Common myeloid progenitor, CD34-positive (primary cell): Measurements from ENCODE around the gene GALNT9.

Experiments
- CTCF ChIA-PET: fragments of 350-600 bp; sonication (Branson Sonifier 250); formaldehyde crosslinking; loops from one replicate; lab custom pipeline; 2021; ENCODE audit warnings: antibody characterized with exemption; lab: Charles Lee
- POLR2A ChIA-PET: fragments of 350-600 bp; sonication (Branson Sonifier 250); formaldehyde crosslinking; loops from one replicate; lab custom pipeline; 2021; ENCODE audit warnings: antibody characterized with exemption; lab: Charles Lee
- DNase-seq, 3 donors: peaks; one replicate each; pipeline versions ENCODE4 v3.0.0 to v3.0.0-alpha.2; 2013
- H3K27ac ChIP-seq, 2 experiments: 1 replicate in 1 of 2; 2 replicates in 1 of 2; pipeline ENCODE4 v1.7.0; 2013; ENCODE audit warnings: inconsistent platforms in 2 of 2, low read length in 2 of 2, mild to moderate bottlenecking in 2 of 2, low read depth in 1 of 2, moderate library complexity in 1 of 2; ENCODE audit not compliant: severe bottlenecking in 2 of 2, insufficient read depth in 1 of 2, poor library complexity in 1 of 2
- H3K27me3 ChIP-seq, 5 experiments: replicated peaks in 2 of 5; 1 replicate in 3 of 5; 2 replicates in 2 of 5; pipeline versions ENCODE4 v1.6.1 to v1.7.0; 2013; ENCODE audit warnings: low read length in 4 of 5, mild to moderate bottlenecking in 2 of 5, moderate library complexity in 2 of 5, inconsistent platforms in 1 of 5; ENCODE audit not compliant: insufficient read depth in 5 of 5, control insufficient read depth in 4 of 5
- H3K36me3 ChIP-seq, 4 experiments: 1 replicate in 2 of 4; 2 replicates in 2 of 4; pipeline versions ENCODE4 v1.6.1 to v1.7.0; 2013; ENCODE audit warnings: low read length in 3 of 4, control low read depth in 1 of 4, mild to moderate bottlenecking in 1 of 4; ENCODE audit not compliant: control insufficient read depth in 4 of 4, insufficient read depth in 4 of 4
- H3K4me1 ChIP-seq, 4 experiments: 1 replicate in 3 of 4; 2 replicates in 1 of 4; pipeline versions ENCODE4 v1.6.1 to v1.7.1; 2013; ENCODE audit warnings: low read length in 3 of 4, mild to moderate bottlenecking in 3 of 4, control low read depth in 1 of 4, inconsistent platforms in 1 of 4, moderate library complexity in 1 of 4; ENCODE audit not compliant: control insufficient read depth in 4 of 4, insufficient read depth in 4 of 4; ENCODE audit errors: control extremely low read depth in 1 of 4
- H3K4me3 ChIP-seq, 7 experiments: 1 replicate in 4 of 7; 2 replicates in 3 of 7; pipeline versions ENCODE4 v1.5.1 to v1.7.0; 2013; ENCODE audit warnings: mild to moderate bottlenecking in 7 of 7, low read length in 6 of 7, moderate library complexity in 6 of 7, inconsistent platforms in 2 of 7, low read depth in 2 of 7, control low read depth in 1 of 7; ENCODE audit not compliant: insufficient read depth in 4 of 7, control insufficient read depth in 1 of 7; ENCODE audit errors: extremely low read depth in 1 of 7
- H3K9me3 ChIP-seq, 5 experiments: 1 replicate in 4 of 5; 2 replicates in 1 of 5; pipeline versions ENCODE4 v1.6.1 to v1.7.1; 2013; ENCODE audit warnings: low read length in 4 of 5, mild to moderate bottlenecking in 2 of 5, inconsistent platforms in 1 of 5, low read depth in 1 of 5, moderate library complexity in 1 of 5; ENCODE audit not compliant: control insufficient read depth in 4 of 5, insufficient read depth in 2 of 5; ENCODE audit errors: control extremely low read depth in 1 of 5
- WGBS: methylation state at CpG from one replicate; pipeline ENCODE4 v1.1.5; 2013; ENCODE audit not compliant: insufficient coverage; 5-methylcytosine and 5-hydroxymethylcytosine counted together

GALNT9 gene

DNA sequence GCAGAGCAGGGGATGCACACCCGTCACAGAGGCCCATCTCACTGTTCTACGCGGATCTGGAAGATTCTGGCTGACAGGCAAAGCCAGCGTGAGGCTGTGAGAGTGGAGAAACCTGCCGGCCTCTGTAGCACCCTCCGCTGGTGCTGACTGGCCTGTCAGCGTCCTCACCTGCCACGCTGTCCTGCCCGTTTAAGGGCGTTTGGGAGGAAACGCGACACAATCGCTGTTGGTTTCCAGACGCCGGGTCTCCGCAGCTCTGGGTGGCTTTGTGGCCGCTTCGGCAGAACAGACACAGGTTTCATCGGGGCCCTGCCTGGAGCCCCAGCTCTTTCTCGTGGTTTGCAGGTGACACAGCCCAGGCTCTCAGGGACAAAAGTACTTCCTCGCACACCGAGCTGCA, 114.5 kb downstream of the GALNT9 start:
- CTCF ChIA-PET = interaction anchor here (0.6 to 0.9 kb wide), 2 partner anchors 12 to 547 kb away, joined by 3 read pairs; no protein-coding TSS in a partner anchor
- Histone ChIP-seq H3K4me1 (no peaks in the 10 kb centered on the region), H3K27me3 (peaks cover 0 to 41% (median 5%) of the 10 kb centered on the region in 5 experiments), H3K4me3 (no peak overlapping the region), H3K36me3 (no peaks in the 10 kb centered on the region), H3K9me3 (peaks cover 0 to 12% (median 0%) of the 10 kb centered on the region in 5 experiments), H3K27ac (no peak overlapping the region)
- POLR2A ChIA-PET = no interaction called here
- WGBS = 69% methylated on average over 19 of the region's 22 CpGs
- no peak for DNase-seq

DNA sequence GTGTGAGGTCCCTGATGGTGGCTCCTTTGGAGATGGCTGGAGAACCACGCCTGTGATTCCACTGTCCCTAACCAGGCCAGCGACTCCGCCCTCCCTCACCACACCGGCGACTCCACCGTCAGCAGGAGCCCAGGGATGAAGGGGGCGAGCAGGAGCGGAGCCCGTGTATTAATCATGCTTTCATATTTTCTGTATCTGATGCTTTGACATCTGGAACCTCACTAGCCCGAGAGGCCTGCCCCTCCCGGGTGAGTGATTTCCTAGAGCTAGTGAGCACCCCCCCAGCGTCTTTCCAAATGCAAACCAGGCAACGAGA, 115.3 kb downstream of the GALNT9 start:
- WGBS = 93% methylated on average over 12 of the region's 13 CpGs
- no peaks in the 10 kb centered on the region for H3K36me3 ChIP-seq
- ChIA-PET POLR2A (no interaction called here), CTCF (no interaction called here)
- H3K4me1 ChIP-seq = no peaks in the 10 kb centered on the region
- H3K9me3 ChIP-seq = peaks cover 0 to 12% (median 0%) of the 10 kb centered on the region in 5 experiments
- H3K4me3 ChIP-seq = no peak overlapping the region
- no peak overlapping the region for H3K27ac ChIP-seq
- no peak for DNase-seq
- H3K27me3 ChIP-seq = peaks cover 0 to 34% (median 5%) of the 10 kb centered on the region in 5 experiments

DNA sequence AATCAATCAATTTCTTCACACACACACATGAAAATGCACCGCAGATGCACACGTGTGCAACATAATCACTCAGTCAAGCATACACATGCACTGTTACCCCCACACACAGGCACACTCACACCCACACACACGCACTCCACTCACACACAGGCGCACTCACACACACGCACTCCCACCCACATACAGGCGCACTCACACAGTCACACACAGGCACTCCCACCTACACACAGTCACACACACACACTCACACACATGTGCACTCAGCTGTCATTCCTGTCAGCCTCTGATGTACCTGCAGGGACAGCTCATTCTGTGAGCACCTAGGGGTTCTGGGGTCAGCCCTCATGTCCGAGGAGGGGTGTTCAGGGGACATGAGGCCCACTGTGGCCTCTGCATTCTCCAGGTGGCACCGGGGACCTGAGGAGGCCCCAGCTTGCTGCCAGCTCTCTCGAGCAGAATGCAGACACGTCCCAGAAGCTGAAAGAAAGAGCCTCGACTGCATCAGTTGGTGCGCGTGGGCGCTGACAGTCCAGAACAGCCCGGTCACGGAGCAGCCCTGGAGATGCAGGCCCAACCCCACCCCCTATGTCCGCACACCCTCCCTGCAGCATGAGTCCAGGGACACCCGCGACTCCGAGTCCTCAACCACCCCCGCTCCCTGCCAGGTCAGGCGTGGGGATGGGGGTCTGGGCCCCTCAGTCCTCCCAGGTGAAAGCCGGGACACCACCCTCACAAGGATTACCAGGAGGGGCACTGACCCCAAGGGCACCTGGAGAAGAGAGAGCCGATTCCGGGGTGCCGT, 115.8 kb downstream of the GALNT9 start:
- peaks cover 0 to 13% (median 0%) of the 10 kb centered on the region in 5 experiments for H3K9me3 ChIP-seq
- WGBS = 90% methylated on average over 23 of the region's 26 CpGs
- H3K27me3 ChIP-seq = peaks cover 0 to 31% (median 6%) of the 10 kb centered on the region in 5 experiments
- no peaks in the 10 kb centered on the region for H3K4me1 ChIP-seq
- CTCF ChIA-PET = no interaction called here
- no peak overlapping the region for H3K4me3 ChIP-seq
- POLR2A ChIA-PET = no interaction called here
- no peak for DNase-seq
- H3K27ac ChIP-seq = no peak overlapping the region
- H3K36me3 ChIP-seq = no peaks in the 10 kb centered on the region

DNA sequence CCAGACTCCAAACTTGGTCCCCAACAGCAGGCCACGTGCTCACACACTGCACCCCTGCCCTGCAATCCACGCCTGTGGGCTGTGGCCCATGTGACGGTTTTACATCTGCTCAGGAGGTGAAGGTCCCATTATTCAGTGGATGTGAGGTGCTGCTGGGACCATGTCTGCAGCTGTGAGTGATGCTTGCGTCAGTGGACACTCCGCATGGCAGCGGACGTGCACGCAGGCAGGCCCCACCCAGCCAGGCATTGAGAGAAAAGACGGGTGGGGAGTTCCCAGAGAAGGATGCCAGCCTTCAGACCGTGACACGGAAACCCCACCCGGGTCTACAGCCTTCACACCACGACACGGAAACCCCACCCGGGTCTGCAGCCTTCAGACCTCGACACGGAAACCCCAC, 117.6 kb downstream of the GALNT9 start:
- no peaks in the 10 kb centered on the region for H3K4me1 ChIP-seq
- 90% methylated on average over 8 of the region's 17 CpGs for WGBS
- H3K36me3 ChIP-seq = no peaks in the 10 kb centered on the region
- DNase-seq = no peak
- no peak overlapping the region for H3K4me3 ChIP-seq
- ChIA-PET CTCF (no interaction called here), POLR2A (no interaction called here)
- peaks cover 0 to 19% (median 0%) of the 10 kb centered on the region in 5 experiments for H3K9me3 ChIP-seq
- H3K27me3 ChIP-seq = peaks cover 0 to 42% (median 9%) of the 10 kb centered on the region in 5 experiments
- H3K27ac ChIP-seq = no peak overlapping the region

DNA sequence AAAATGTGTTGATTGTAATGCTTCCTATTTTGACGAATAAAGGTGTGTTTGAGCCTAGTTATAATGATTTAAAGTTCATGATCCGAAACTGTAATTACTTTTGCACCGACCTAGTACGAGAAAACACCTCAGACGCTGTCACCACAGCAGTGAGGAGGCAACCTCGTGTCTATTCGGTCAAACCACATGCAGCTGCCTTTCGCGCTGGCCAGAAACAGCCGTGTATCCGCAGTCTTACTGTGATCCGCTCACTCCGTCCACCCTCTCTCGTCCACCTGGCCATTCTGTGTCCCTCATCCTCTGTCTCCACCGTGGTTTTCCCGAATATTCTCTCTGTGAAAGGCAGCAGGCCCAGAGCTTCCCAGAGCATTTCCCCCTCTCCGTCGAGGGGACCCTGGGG, 118.1 kb downstream of the GALNT9 start:
- POLR2A ChIA-PET = no interaction called here
- CTCF ChIA-PET = no interaction called here
- DNase-seq = no peak
- no peak overlapping the region for H3K27ac ChIP-seq
- H3K9me3 ChIP-seq = peaks cover 0 to 19% (median 0%) of the 10 kb centered on the region in 5 experiments
- 98% methylated on average over 18 of the region's 18 CpGs for WGBS
- H3K27me3 ChIP-seq = peaks cover 0 to 43% (median 8%) of the 10 kb centered on the region in 5 experiments
- no peaks in the 10 kb centered on the region for H3K4me1 ChIP-seq
- H3K36me3 ChIP-seq = no peaks in the 10 kb centered on the region
- no peak overlapping the region for H3K4me3 ChIP-seq

DNA sequence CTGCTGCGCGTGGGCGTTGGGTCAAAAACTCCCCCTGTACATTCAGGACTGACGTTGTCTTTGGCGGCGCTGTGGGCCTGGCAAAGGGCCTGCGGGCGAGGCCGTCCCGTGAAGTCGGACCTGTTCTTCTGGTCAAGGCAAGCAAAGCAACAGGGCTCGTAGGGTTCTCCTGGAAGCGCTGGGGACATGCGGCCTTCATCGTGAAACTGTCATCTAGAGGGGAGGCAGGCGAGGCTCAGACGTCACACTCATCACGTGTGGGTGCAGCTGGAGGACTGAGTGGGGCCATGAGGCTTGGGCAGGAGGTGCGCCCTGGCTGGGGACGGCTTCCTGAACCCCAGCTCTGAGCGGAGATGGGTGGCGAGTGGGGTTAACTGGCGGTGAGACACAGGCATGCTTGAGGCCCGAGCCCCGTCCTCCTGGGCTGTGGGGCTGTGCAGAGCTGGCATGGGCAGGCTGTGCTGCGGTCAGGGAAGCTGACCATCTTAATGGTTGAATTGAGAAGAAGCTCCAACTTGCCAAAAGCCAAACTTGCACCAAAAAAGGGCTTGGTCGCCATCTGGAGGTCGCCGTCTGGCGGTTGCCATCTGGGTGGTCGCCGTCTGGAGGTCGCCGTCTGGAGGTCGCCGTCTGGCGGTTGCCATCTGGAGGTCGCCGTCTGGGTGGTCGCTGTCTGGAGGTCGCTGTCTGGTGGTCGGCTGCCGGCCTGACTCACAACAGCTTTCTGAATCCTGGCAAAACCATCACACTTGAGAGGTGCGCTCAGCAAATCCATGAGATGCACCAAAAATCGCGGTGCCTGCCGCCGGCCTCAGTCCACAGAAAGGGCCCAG, 119.0 kb downstream of the GALNT9 start:
- Histone ChIP-seq H3K4me3 (no peak overlapping the region), H3K27ac (no peak overlapping the region), H3K27me3 (peaks cover 0 to 45% (median 8%) of the 10 kb centered on the region in 5 experiments), H3K36me3 (no peaks in the 10 kb centered on the region), H3K4me1 (peaks cover 0 to 3% (median 0%) of the 10 kb centered on the region in 4 experiments), H3K9me3 (peaks cover 0 to 19% (median 0%) of the 10 kb centered on the region in 5 experiments)
- 94% methylated on average over 46 of the region's 48 CpGs for WGBS
- CTCF ChIA-PET = no interaction called here
- POLR2A ChIA-PET = interaction anchor here (0.6 kb wide), 1 partner anchor 26 kb away, joined by 3 read pairs; no protein-coding TSS in a partner anchor
- DNase-seq = no peak
